ENCODE results near the gene TRPM1. TPM values are rescaled to one million over a fixed set of nuclear protein-coding genes. Genes with fewer than 3 reads are reported as not detected.

The TRPM1 gene
- total and polyA plus RNA-seq, 5 donors from 2014 or later = not detected

DNA sequence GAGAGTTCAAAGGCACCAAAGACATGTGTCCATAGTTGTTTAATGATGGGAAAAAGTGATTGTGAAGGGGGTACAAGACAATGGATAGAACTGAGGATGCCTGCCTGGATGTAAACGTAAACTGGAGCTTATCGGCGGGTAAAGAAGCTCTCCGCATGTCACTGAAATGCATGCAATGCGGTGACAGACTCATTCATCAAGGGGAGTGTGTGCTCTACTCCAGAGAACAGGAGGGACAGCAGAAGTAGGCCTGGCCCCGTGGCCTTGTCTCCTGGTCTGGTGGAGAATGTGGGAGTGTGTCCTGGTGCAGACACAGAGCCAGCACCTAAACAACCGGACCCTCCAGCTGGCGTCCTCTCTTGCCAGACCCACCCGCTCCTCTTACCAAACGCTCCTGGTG is 50.6 kb downstream of the TRPM1 start:
- Histone ChIP-seq H3K4me1 (ENCODE audit: control insufficient read depth, insufficient read depth, low read length, poor library complexity, severe bottlenecking) (no peaks in the 10 kb centered on the region), H3K36me3 (ENCODE audit: control insufficient read depth, insufficient read depth, low read length) (no peaks in the 10 kb centered on the region), H3K27ac (ENCODE audit: insufficient read depth, low read length, poor library complexity, severe bottlenecking) (no peak overlapping the region), H3K9me3 (ENCODE audit: control insufficient read depth in 2 of 2, low read length in 2 of 2) (no peaks in the 10 kb centered on the region), H3K27me3 (ENCODE audit: control insufficient read depth, insufficient read depth, low read length) (peaks cover 8% of the 10 kb centered on the region), H3K4me3 (ENCODE audit: low read depth, low read length) (no peak overlapping the region)
- H3K36me3 Mint-ChIP-seq = no peaks in the 10 kb centered on the region
- no peak overlapping the region for H3K27ac Mint-ChIP-seq
- H3K9me3 Mint-ChIP-seq = no peaks in the 10 kb centered on the region
- no peak overlapping the region for H3K4me3 Mint-ChIP-seq
- peaks cover 29% of the 10 kb centered on the region for H3K27me3 Mint-ChIP-seq
- H3K4me1 Mint-ChIP-seq = peaks cover 0 to 2% (median 0%) of the 10 kb centered on the region in 4 donors
- no peak for DNase-seq
- ATAC-seq (ENCODE audit: low read depth in 2 of 2) = no peak

DNA sequence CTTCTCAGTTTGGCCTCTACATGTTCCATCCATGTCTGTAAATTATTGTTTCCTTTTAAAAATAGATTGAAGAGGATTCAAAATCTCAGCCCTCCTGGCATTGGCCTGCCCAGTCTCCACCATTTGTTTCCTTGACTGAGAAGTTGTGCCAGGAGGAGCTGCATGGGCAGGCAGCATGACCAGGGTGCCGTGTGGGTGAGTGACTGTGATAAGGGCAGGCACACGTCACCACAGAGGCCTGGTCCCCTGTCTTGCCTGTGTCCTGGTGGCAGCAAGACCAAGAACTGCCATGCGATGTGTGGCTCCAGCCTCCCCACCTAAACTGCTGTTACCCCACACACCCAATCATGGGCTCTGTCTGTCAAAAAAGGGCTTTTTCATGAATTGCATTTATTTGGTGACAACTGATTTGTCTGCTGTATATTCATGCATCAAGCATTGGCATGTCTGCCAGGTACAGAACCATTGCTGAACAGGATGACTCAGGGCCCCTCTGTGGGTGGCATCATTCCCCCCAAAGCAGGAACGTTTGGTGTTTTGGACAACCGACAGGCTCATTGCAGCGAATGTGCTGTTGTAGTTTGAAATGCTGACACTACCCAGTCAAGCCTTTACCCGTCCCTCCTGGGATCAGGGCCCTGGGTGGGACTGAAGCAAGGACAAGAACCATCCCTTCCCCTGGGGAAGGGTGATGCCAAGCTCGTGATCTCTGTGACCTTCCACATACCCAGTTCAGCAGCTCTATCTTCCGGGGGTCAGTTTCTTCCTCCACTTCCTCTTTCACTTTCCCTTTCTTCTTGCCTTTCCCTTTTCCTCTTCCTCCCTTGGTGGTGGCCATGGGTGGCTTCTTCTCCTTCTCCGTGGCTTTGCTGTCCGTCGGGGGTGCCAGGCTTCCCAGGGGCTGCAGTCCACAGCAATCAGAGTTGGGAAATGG is 51.6 kb downstream of the TRPM1 start:
- Mint-ChIP-seq H3K27me3 (peaks cover 20% of the 10 kb centered on the region), H3K4me1 (peaks cover 0 to 2% (median 0%) of the 10 kb centered on the region in 4 donors), H3K36me3 (no peaks in the 10 kb centered on the region), H3K4me3 (no peak overlapping the region), H3K9me3 (no peaks in the 10 kb centered on the region), H3K27ac (peak overlapping the region in 1 of 3 donors; percentile 22)
- Histone ChIP-seq H3K36me3 (ENCODE audit: control insufficient read depth, insufficient read depth, low read length) (no peaks in the 10 kb centered on the region), H3K4me3 (ENCODE audit: low read depth, low read length) (no peak overlapping the region), H3K27me3 (ENCODE audit: control insufficient read depth, insufficient read depth, low read length) (peaks cover 5% of the 10 kb centered on the region), H3K27ac (ENCODE audit: insufficient read depth, low read length, poor library complexity, severe bottlenecking) (no peak overlapping the region), H3K4me1 (ENCODE audit: control insufficient read depth, insufficient read depth, low read length, poor library complexity, severe bottlenecking) (no peaks in the 10 kb centered on the region), H3K9me3 (ENCODE audit: control insufficient read depth in 2 of 2, low read length in 2 of 2) (no peaks in the 10 kb centered on the region)
- DNase-seq (no peak), ATAC-seq (ENCODE audit: low read depth in 2 of 2) (no peak)

DNA sequence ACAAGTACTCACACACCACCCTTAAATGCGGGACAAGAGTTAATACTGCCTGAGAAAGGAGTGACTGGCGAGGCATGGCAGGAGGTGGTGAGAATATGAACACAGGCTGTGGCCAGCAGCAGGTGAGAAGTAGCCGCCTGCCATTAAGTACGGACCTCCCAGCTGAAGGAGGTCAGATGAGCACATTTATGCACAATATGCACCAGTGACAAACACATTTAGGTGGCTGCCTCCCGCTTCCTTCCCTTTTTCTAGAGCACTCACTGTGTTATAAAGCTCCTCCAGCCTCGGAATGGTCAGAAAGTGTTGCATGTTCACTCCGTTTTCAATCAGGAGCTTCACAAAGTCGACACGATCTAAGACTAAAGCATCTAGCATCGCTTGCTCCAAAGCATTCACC is 52.4 kb downstream of the TRPM1 start:
- no peaks in the 10 kb centered on the region for H3K36me3 ChIP-seq (ENCODE audit: control insufficient read depth, insufficient read depth, low read length)
- no peak for DNase-seq
- H3K27ac ChIP-seq (ENCODE audit: insufficient read depth, low read length, poor library complexity, severe bottlenecking) = no peak overlapping the region
- peaks cover 5% of the 10 kb centered on the region for H3K27me3 ChIP-seq (ENCODE audit: control insufficient read depth, insufficient read depth, low read length)
- no peak overlapping the region for H3K27ac Mint-ChIP-seq
- H3K4me1 ChIP-seq (ENCODE audit: control insufficient read depth, insufficient read depth, low read length, poor library complexity, severe bottlenecking) = no peaks in the 10 kb centered on the region
- H3K4me1 Mint-ChIP-seq = peaks cover 0 to 2% (median 0%) of the 10 kb centered on the region in 4 donors
- H3K9me3 Mint-ChIP-seq = no peaks in the 10 kb centered on the region
- no peak overlapping the region for H3K4me3 ChIP-seq (ENCODE audit: low read depth, low read length)
- H3K36me3 Mint-ChIP-seq = no peaks in the 10 kb centered on the region
- no peak overlapping the region for H3K4me3 Mint-ChIP-seq
- peaks cover 17% of the 10 kb centered on the region for H3K27me3 Mint-ChIP-seq
- H3K9me3 ChIP-seq (ENCODE audit: control insufficient read depth in 2 of 2, low read length in 2 of 2) = no peaks in the 10 kb centered on the region
- ATAC-seq (ENCODE audit: low read depth in 2 of 2) = no peak

DNA sequence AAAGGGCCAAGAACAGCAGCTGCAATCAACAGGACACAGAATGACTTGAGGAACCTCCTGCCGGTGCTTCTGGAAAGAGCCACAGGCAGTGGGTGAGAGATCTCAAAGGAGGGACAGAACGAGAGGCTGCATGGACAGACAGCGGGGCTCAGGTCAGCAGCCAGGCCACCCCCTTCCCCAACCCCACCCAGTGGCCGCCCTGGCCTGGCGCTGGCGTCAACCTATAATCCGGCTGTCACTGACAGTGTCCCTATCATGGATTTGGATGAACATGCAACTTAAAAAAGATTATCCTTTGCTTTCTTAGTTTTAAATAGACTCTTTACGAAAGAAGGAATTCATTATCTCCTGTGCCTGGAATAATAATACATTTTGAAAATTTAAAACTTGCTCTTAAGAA is 54.1 kb downstream of the TRPM1 start:
- Histone ChIP-seq H3K4me3 (ENCODE audit: low read depth, low read length) (no peak overlapping the region), H3K27ac (ENCODE audit: insufficient read depth, low read length, poor library complexity, severe bottlenecking) (no peak overlapping the region), H3K9me3 (ENCODE audit: control insufficient read depth in 2 of 2, low read length in 2 of 2) (no peaks in the 10 kb centered on the region), H3K27me3 (ENCODE audit: control insufficient read depth, insufficient read depth, low read length) (no peaks in the 10 kb centered on the region), H3K4me1 (ENCODE audit: control insufficient read depth, insufficient read depth, low read length, poor library complexity, severe bottlenecking) (no peaks in the 10 kb centered on the region), H3K36me3 (ENCODE audit: control insufficient read depth, insufficient read depth, low read length) (no peaks in the 10 kb centered on the region)
- Mint-ChIP-seq H3K36me3 (no peaks in the 10 kb centered on the region), H3K27me3 (peaks cover 13% of the 10 kb centered on the region), H3K4me1 (peaks cover 0 to 2% (median 0%) of the 10 kb centered on the region in 4 donors), H3K9me3 (no peaks in the 10 kb centered on the region), H3K27ac (no peak overlapping the region), H3K4me3 (no peak overlapping the region)
- no peak for ATAC-seq (ENCODE audit: low read depth in 2 of 2)
- DNase-seq = no peak

DNA sequence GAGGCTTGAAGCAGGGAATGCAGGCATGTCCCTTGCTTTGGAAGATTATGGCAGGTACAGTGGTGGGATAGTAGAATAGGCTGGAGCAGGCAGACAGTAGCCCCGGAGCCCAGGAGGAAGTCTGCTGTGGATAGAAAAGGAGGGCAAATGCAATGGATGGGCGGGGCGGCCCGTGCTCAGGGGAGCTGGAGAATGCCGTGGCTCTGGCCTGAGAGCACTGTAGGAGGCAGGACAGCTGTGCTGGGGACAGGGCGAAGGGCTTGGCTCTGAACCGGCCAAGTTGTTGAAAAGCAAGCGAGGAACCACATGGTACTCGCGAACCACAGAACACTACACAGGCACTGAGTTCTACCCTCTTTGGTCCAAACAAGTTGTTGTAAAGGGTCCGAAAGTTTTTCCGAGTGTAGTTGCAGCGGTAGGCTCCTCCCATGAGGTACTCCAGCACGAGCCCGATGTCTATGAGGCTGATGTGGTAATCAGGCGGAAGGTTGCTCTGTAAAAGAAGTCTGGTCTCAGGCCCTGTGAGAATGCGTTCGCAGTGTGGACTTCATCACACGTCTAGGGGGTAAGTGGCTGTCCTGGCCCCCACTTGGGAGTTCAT is 54.7 kb downstream of the TRPM1 start:
- Mint-ChIP-seq H3K27me3 (peaks cover 18% of the 10 kb centered on the region), H3K27ac (peak overlapping the region in 1 of 3 donors; percentile 27), H3K4me1 (peaks cover 0 to 2% (median 0%) of the 10 kb centered on the region in 4 donors), H3K4me3 (peak overlapping the region in 1 of 4 donors; percentile 12), H3K9me3 (no peaks in the 10 kb centered on the region), H3K36me3 (no peaks in the 10 kb centered on the region)
- H3K27me3 ChIP-seq (ENCODE audit: control insufficient read depth, insufficient read depth, low read length) = no peaks in the 10 kb centered on the region
- H3K9me3 ChIP-seq (ENCODE audit: control insufficient read depth in 2 of 2, low read length in 2 of 2) = no peaks in the 10 kb centered on the region
- H3K27ac ChIP-seq (ENCODE audit: insufficient read depth, low read length, poor library complexity, severe bottlenecking) = no peak overlapping the region
- ATAC-seq (ENCODE audit: low read depth in 2 of 2) = no peak
- no peak overlapping the region for H3K4me3 ChIP-seq (ENCODE audit: low read depth, low read length)
- no peak for DNase-seq
- no peaks in the 10 kb centered on the region for H3K36me3 ChIP-seq (ENCODE audit: control insufficient read depth, insufficient read depth, low read length)
- H3K4me1 ChIP-seq (ENCODE audit: control insufficient read depth, insufficient read depth, low read length, poor library complexity, severe bottlenecking) = no peaks in the 10 kb centered on the region

DNA sequence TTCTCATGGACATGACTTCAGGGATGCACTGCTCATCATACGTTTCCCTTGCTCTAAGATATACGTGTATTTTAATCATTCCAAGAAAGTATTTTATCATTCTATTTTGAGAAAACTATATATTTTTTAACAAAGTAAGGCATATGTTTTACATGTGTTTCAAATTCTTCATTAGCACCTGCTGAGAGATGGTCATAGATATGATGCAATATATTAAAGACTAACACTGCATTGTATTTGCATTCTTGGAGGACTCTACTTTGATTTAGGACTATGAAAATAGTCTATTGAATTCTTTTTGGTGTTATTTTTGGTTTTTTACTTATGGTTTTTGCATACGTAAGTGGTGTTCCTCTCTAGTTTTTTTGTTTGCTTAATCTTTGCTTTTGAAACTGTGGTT is 55.9 kb downstream of the TRPM1 start:
- DNase-seq (no peak), ATAC-seq (ENCODE audit: low read depth in 2 of 2) (no peak)
- Mint-ChIP-seq H3K27ac (no peak overlapping the region), H3K9me3 (no peaks in the 10 kb centered on the region), H3K4me1 (peaks cover 0 to 2% (median 0%) of the 10 kb centered on the region in 4 donors), H3K4me3 (no peak overlapping the region), H3K27me3 (peaks cover 16% of the 10 kb centered on the region), H3K36me3 (no peaks in the 10 kb centered on the region)
- H3K27ac ChIP-seq (ENCODE audit: insufficient read depth, low read length, poor library complexity, severe bottlenecking) = no peak overlapping the region
- no peaks in the 10 kb centered on the region for H3K27me3 ChIP-seq (ENCODE audit: control insufficient read depth, insufficient read depth, low read length)
- no peak overlapping the region for H3K4me3 ChIP-seq (ENCODE audit: low read depth, low read length)
- H3K4me1 ChIP-seq (ENCODE audit: control insufficient read depth, insufficient read depth, low read length, poor library complexity, severe bottlenecking) = no peaks in the 10 kb centered on the region
- no peaks in the 10 kb centered on the region for H3K9me3 ChIP-seq (ENCODE audit: control insufficient read depth in 2 of 2, low read length in 2 of 2)
- H3K36me3 ChIP-seq (ENCODE audit: control insufficient read depth, insufficient read depth, low read length) = no peaks in the 10 kb centered on the region

DNA sequence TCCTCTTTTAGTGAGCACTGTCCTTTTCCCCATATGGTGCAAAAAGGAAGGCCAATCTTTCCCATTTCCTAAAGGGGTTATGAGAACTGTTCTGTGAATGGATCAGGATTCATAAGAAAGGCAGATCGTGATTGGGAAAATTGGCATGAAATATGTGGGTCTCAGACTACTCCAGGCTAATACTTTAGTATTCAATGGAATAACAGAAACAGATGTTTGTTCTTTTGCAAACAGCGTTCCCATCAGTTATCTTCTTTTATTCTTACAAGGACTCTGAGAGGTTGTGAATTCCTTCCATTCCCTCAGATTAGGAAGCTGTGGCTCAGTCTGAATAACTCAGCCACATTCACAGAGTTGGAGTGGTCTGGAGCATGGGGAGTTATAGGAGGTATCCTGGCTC is 58.8 kb downstream of the TRPM1 start:
- peaks cover 15% of the 10 kb centered on the region for H3K27me3 Mint-ChIP-seq
- Histone ChIP-seq H3K27ac (ENCODE audit: insufficient read depth, low read length, poor library complexity, severe bottlenecking) (no peak overlapping the region), H3K36me3 (ENCODE audit: control insufficient read depth, insufficient read depth, low read length) (no peaks in the 10 kb centered on the region), H3K4me1 (ENCODE audit: control insufficient read depth, insufficient read depth, low read length, poor library complexity, severe bottlenecking) (no peaks in the 10 kb centered on the region), H3K9me3 (ENCODE audit: control insufficient read depth in 2 of 2, low read length in 2 of 2) (no peaks in the 10 kb centered on the region), H3K4me3 (ENCODE audit: low read depth, low read length) (no peak overlapping the region), H3K27me3 (ENCODE audit: control insufficient read depth, insufficient read depth, low read length) (no peaks in the 10 kb centered on the region)
- H3K36me3 Mint-ChIP-seq = no peaks in the 10 kb centered on the region
- no peak overlapping the region for H3K27ac Mint-ChIP-seq
- no peaks in the 10 kb centered on the region for H3K9me3 Mint-ChIP-seq
- H3K4me3 Mint-ChIP-seq = no peak overlapping the region
- ATAC-seq (ENCODE audit: low read depth in 2 of 2) (no peak), DNase-seq (no peak)
- no peaks in the 10 kb centered on the region for H3K4me1 Mint-ChIP-seq
